Small intestine (tissue), 16 donors: ENCODE measurements around the gene ELAC1. TPM values are rescaled to one million over a fixed set of nuclear protein-coding genes. Genes with fewer than 3 reads are reported as not detected.

Source experiments
- DNase-seq, 2 donors: peaks; one replicate each; pipeline versions ENCODE4 v3.0.0 to v3.0.0-alpha.2; 2013
- FAIRE-seq: peaks from 2 replicates; lab custom pipeline; 2012; peaks lifted over from hg19 to GRCh38; lab: Jason Lieb, UNC
- H3K27ac ChIP-seq, 3 donors: one replicate each; pipeline ENCODE4 v1.5.1; 2013; ENCODE audit warnings: low read length in 2 of 3, mild to moderate bottlenecking in 2 of 3, control low read depth in 1 of 3, inconsistent platforms in 1 of 3, low read depth in 1 of 3, moderate library complexity in 1 of 3
- H3K27me3 ChIP-seq, 3 donors: one replicate each; pipeline ENCODE4 v1.6.1; 2013; ENCODE audit warnings: low read length in 3 of 3, inconsistent platforms in 1 of 3; ENCODE audit not compliant: control insufficient read depth in 3 of 3, insufficient read depth in 3 of 3
- H3K36me3 ChIP-seq, 3 donors: one replicate each; pipeline ENCODE4 v1.6.1; 2013; ENCODE audit warnings: low read length in 3 of 3, inconsistent platforms in 1 of 3, low read depth in 1 of 3, mild to moderate bottlenecking in 1 of 3, moderate library complexity in 1 of 3; ENCODE audit not compliant: control insufficient read depth in 3 of 3, insufficient read depth in 2 of 3
- H3K4me1 ChIP-seq, 3 donors: one replicate each; pipeline ENCODE4 v1.6.1; 2013; ENCODE audit warnings: low read length in 2 of 3, inconsistent platforms in 1 of 3, low read depth in 1 of 3, mild to moderate bottlenecking in 1 of 3, moderate library complexity in 1 of 3; ENCODE audit not compliant: control insufficient read depth in 3 of 3, insufficient read depth in 2 of 3
- H3K4me3 ChIP-seq, 3 donors: one replicate each; pipeline ENCODE4 v1.5.1; 2013; ENCODE audit warnings: low read length in 3 of 3, control low read depth in 1 of 3, inconsistent platforms in 1 of 3, low read depth in 1 of 3, mild to moderate bottlenecking in 1 of 3, moderate library complexity in 1 of 3
- H3K9me3 ChIP-seq, 2 donors: one replicate each; pipeline ENCODE4 v1.6.1; 2013; ENCODE audit warnings: low read depth in 1 of 2, low read length in 1 of 2; ENCODE audit not compliant: control insufficient read depth in 2 of 2, insufficient read depth in 1 of 2
- WGBS, 3 donors: extraction: QIAGEN DNeasy Blood & Tissue Kit; methylation state at CpG; one replicate each; pipeline ENCODE4 v1.1.7; 2013; 5-methylcytosine and 5-hydroxymethylcytosine counted together
- long read RNA-seq, 10 donors: transcript quantifications; one replicate each; lab custom pipeline, GENCODE V29; 2026
- polyA plus RNA-seq, 4 donors: library from polyadenylated mRNA; stranded (reverse) in 3 of 4; unstranded in 1 of 4; fragments of 200-250 nt in 3 of 4; fragments of 120-200 nt in 1 of 4; gene quantifications; one replicate each; pipeline versions ENCODE4 v1.2.1 to v1.2.3, GENCODE V29; 2013
- donor health status: healthy with polysubstance abuse.
- donor health status: control.
- donor health status: control.
- donor health status: Bipolar disorder and iron deficiency.
- donor health status: healthy.

The ELAC1 gene, protein sequence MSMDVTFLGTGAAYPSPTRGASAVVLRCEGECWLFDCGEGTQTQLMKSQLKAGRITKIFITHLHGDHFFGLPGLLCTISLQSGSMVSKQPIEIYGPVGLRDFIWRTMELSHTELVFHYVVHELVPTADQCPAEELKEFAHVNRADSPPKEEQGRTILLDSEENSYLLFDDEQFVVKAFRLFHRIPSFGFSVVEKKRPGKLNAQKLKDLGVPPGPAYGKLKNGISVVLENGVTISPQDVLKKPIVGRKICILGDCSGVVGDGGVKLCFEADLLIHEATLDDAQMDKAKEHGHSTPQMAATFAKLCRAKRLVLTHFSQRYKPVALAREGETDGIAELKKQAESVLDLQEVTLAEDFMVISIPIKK
- polyA plus RNA-seq, result 10 to 100 TPM in 1 of 4 donors, 1 to 10 TPM in 3; 5.9 to 12.7 (median 8.6) TPM
- long read RNA-seq, donor 1, result 0 reads
- long read RNA-seq, donor 2, result 0 reads
- long read RNA-seq, donor 3, partial matches to known transcripts, result 0 of 6 reads
- long read RNA-seq, donor 3, other reads (novel, unspliced or antisense), result 0 of 6 reads
- long read RNA-seq, donor 4, result 0 reads
- long read RNA-seq, donor 5, partial matches to known transcripts, result 0 of 1 reads
- long read RNA-seq, donor 5, other reads (novel, unspliced or antisense), result 0 of 1 reads
- long read RNA-seq, donor 6, partial matches to known transcripts, result 0 of 2 reads
- long read RNA-seq, donor 6, other reads (novel, unspliced or antisense), result 0 of 2 reads
- long read RNA-seq, donor 7, partial matches to known transcripts, result 0 of 1 reads
- long read RNA-seq, donor 7, other reads (novel, unspliced or antisense), result 0 of 1 reads
- long read RNA-seq, donor 8, partial matches to known transcripts, result 0 of 2 reads
- long read RNA-seq, donor 8, other reads (novel, unspliced or antisense), result 0 of 2 reads
- long read RNA-seq, donor 9, partial matches to known transcripts, result 0 of 2 reads
- long read RNA-seq, donor 9, other reads (novel, unspliced or antisense), result 0 of 2 reads
- long read RNA-seq, donor 10, transcript ELAC1-201 (4 exons, 2,235 nt), result major isoform, 5 of 9 reads
- long read RNA-seq, donor 10, partial matches to known transcripts, result 0 of 9 reads
- long read RNA-seq, donor 10, other reads (novel, unspliced or antisense), result 0 of 9 reads

GRCh38 chr18:50967714-50968661 is at the start of gene ELAC1:
TSS of gene ELAC1 (plus strand) at chr18:50968040. CDS start at chr18:50974405, 6,365 bp downstream.
- Histone ChIP-seq H3K4me3 (peak within 1 kb of the TSS; percentile 66 to 98 (median 87)), H3K27me3 (peaks cover 0 to 1% (median 0%) of the 10 kb centered on the region in 3 donors), H3K36me3 (no peaks in the 10 kb centered on the region), H3K27ac (peak within 1 kb of the TSS; percentile 87 to 99 (median 98)), H3K9me3 (peaks cover 0 to 5% of the 10 kb centered on the region in 2 donors), H3K4me1 (peaks cover 0 to 9% (median 3%) of the 10 kb centered on the region in 3 donors)
- WGBS, 3 donors, result 0% methylated on average over 44 to 84 of the region's 84 CpGs
- FAIRE-seq, result no peak
- peak; percentile 81 to 92 for DNase-seq

DNA sequence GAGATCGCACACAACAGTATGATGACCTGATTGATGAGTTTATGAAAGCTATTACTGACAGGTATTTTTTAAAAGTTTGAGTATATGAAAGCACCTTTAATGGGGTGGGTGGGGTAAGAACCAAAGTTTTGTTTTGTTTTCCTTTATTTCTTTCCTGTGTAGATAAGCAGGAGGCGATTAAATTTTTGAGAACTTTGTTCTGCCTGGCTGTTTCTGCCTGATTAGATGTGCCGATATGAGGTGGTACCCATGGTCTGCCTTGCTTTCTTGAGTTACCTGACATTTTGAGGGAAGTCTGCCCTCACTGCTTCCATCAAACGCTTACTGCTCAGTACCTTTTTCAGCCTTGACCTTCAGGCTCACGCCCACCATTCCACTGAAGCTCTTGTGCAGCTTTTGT is 49.7 kb upstream of the ELAC1 start:
- H3K4me1 ChIP-seq, result no peaks in the 10 kb centered on the region
- peaks cover 4 to 18% (median 8%) of the 10 kb centered on the region in 3 donors for H3K36me3 ChIP-seq
- no peaks in the 10 kb centered on the region for H3K9me3 ChIP-seq
- 83 to 90% (median 88%) methylated on average over 5 of the region's 5 CpGs for WGBS, 3 donors
- FAIRE-seq (no peak), DNase-seq (no peak)
- no peaks in the 10 kb centered on the region for H3K27me3 ChIP-seq
- H3K27ac ChIP-seq, result no peak overlapping the region
- no peak overlapping the region for H3K4me3 ChIP-seq

GRCh38 chr18:50924372-50924771 is 43.5 kb upstream of the ELAC1 start:
- Histone ChIP-seq H3K4me3 (no peak overlapping the region), H3K9me3 (no peaks in the 10 kb centered on the region), H3K4me1 (no peaks in the 10 kb centered on the region), H3K36me3 (peaks cover 6 to 22% (median 17%) of the 10 kb centered on the region in 3 donors), H3K27me3 (no peaks in the 10 kb centered on the region), H3K27ac (no peak overlapping the region)
- FAIRE-seq (no peak), DNase-seq (no peak)
- WGBS, 3 donors, result 93 to 97% (median 96%) methylated on average over 2 of the region's 2 CpGs

DNA sequence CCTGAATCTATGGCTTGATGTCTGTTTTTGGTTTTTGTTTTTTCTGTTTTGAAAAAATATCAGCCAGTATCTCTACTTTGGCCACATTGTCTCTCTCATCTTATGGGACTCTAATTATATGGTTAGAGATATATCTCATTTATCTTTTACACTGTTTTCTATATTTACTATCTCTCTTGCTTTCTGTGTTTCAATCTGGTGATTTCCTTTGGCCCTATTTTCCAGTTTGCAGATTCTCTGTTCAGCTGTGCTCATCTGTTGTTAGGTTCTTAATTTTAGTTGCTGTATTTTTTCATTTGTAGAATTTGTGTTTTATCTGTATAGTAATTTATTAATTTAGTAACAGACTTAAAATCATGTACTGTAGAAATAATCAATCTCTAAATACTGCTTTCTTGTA is 41.3 kb upstream of the ELAC1 start:
- Histone ChIP-seq H3K4me1 (no peaks in the 10 kb centered on the region), H3K27me3 (no peaks in the 10 kb centered on the region), H3K4me3 (no peak overlapping the region), H3K27ac (no peak overlapping the region), H3K36me3 (peaks cover 6 to 22% (median 10%) of the 10 kb centered on the region in 3 donors), H3K9me3 (no peaks in the 10 kb centered on the region)
- no peak for FAIRE-seq
- no peak for DNase-seq

GRCh38 chr18:50928551-50928950 is 39.3 kb upstream of the ELAC1 start:
- no peaks in the 10 kb centered on the region for H3K4me1 ChIP-seq
- H3K27ac ChIP-seq, result no peak overlapping the region
- no peak overlapping the region for H3K4me3 ChIP-seq
- FAIRE-seq, result no peak
- no peaks in the 10 kb centered on the region for H3K9me3 ChIP-seq
- no peak for DNase-seq
- 85 to 93% (median 91%) methylated on average over 2 of the region's 2 CpGs for WGBS, 3 donors
- peaks cover 2 to 20% (median 5%) of the 10 kb centered on the region in 3 donors for H3K36me3 ChIP-seq
- H3K27me3 ChIP-seq, result no peaks in the 10 kb centered on the region

DNA sequence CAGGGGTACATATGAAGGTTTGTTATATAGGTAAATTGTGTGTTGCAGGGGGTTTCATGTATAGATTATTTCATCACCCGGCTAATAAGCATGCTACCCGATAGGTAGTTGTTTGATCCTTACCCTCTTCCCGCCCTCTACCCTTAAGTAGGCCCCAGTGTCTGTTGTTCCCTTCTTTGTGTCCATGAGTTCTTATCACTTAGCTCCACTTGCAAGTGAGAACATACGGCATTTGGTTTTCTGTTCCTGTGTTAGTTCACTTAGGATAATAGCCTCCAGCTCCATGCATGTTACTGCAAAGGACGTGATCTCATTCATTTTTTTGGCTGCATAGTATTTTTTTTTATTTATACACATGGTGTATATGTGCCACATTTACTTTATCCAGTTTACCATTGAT is 34.2 kb upstream of the ELAC1 start:
- no peak overlapping the region for H3K27ac ChIP-seq
- peaks cover 0 to 19% (median 1%) of the 10 kb centered on the region in 3 donors for H3K36me3 ChIP-seq
- DNase-seq (peak in 1 of 2 donors; percentile 11), FAIRE-seq (no peak)
- no peaks in the 10 kb centered on the region for H3K27me3 ChIP-seq
- 82 to 89% (median 89%) methylated on average over 5 of the region's 5 CpGs for WGBS, 3 donors
- H3K4me3 ChIP-seq, result no peak overlapping the region
- peaks cover 0 to 2% (median 0%) of the 10 kb centered on the region in 3 donors for H3K4me1 ChIP-seq
- no peaks in the 10 kb centered on the region for H3K9me3 ChIP-seq

DNA sequence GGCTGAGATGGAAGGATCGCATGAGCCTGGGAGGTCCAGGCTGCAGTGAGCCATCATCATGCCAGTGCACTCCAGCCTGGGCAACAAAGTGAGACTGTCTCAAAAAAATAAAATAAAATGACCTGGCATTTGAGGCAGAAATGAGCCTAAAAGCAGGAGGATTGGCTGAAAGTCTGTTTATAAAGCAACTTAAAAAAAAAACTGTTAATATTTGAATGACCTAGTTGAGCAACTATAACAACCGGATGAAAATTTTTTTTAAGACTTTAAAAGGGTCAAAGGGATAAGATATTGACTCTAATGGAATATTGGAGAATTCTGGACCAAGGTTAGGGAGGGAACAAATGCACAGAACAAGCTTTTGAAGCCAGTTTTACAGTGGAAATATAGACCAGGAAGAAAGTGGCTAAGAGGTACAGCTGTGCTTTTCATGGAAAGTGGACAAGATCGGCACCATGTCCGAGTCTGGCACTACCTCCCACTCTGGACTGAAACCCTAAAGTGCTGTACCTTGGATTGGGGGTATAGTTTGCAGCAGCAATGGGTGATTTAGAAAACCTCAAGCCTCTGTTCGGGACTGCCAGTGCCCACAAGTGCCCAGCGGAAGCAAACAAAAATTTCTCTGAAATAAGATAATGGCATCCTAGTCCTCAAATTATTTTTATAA is 33.2 kb upstream of the ELAC1 start:
- H3K36me3 ChIP-seq, result peaks cover 0 to 15% (median 1%) of the 10 kb centered on the region in 3 donors
- no peak overlapping the region for H3K27ac ChIP-seq
- no peak for FAIRE-seq
- H3K27me3 ChIP-seq, result no peaks in the 10 kb centered on the region
- WGBS, 3 donors, result 91 to 97% (median 96%) methylated on average over 6 of the region's 6 CpGs
- H3K9me3 ChIP-seq, result no peaks in the 10 kb centered on the region
- peaks cover 0 to 2% (median 0%) of the 10 kb centered on the region in 3 donors for H3K4me1 ChIP-seq
- DNase-seq, result no peak
- no peak overlapping the region for H3K4me3 ChIP-seq
